Measurements from ENCODE around the gene EPB42. TPM values are rescaled to one million over a fixed set of nuclear protein-coding genes. Genes with fewer than 3 reads are reported as not detected.
"Not testable (repeated sequence)": the region's sequence is repeated elsewhere in the genome, so short reads cannot be mapped to it uniquely, and the experiment has no call there.

EPB42 gene
- total and polyA plus RNA-seq, 11 donors = 0.08 to 1.7 (median 0.33) TPM; not detected in 7

DNA sequence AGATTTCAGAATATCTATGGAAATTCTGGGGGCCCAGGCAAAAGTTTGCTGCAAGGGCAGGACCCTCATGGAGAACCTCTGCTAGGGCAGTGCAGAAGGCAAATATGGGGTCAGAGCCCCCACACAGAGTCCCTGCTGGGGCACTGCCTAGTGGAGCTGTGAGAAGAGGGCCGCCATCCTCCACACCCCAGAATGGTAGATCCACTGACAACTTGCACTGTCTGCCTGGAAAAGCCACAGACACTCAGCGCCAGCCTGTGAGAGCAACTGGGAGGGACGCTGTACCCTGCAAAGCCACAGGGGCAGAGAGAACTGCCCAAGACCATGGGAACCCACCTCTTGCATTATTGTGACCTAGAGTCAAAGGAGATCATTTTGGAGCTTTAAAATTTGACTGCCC, 21.8 kb downstream of the EPB42 start:
- Histone ChIP-seq H3K9me3 (peaks cover 0 to 10% (median 0%) of the 10 kb centered on the region in 12 donors), H3K36me3 (peaks cover 0 to 47% (median 36%) of the 10 kb centered on the region in 9 donors), H3K27me3 (no peaks in the 10 kb centered on the region), H3K27ac (no peak overlapping the region), H3K4me3 (no peak overlapping the region), H3K4me1 (peaks cover 0 to 19% (median under 1%) of the 10 kb centered on the region in 12 donors)
- intact Hi-C loops (cut with DNase I) = no loop called here
- ATAC-seq = no peak
- WGBS, 4 donors = 95 to 100% (median 97%) methylated on average over 3 of the region's 3 CpGs
- TF ChIP-seq, protein P1, sequence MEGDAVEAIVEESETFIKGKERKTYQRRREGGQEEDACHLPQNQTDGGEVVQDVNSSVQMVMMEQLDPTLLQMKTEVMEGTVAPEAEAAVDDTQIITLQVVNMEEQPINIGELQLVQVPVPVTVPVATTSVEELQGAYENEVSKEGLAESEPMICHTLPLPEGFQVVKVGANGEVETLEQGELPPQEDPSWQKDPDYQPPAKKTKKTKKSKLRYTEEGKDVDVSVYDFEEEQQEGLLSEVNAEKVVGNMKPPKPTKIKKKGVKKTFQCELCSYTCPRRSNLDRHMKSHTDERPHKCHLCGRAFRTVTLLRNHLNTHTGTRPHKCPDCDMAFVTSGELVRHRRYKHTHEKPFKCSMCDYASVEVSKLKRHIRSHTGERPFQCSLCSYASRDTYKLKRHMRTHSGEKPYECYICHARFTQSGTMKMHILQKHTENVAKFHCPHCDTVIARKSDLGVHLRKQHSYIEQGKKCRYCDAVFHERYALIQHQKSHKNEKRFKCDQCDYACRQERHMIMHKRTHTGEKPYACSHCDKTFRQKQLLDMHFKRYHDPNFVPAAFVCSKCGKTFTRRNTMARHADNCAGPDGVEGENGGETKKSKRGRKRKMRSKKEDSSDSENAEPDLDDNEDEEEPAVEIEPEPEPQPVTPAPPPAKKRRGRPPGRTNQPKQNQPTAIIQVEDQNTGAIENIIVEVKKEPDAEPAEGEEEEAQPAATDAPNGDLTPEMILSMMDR (IDR thresholded peaks at IDR 0.05) = no peak
- TF ChIP-seq POLR2A (IDR thresholded peaks at IDR 0.05) = no peak
- no peak for DNase-seq

DNA sequence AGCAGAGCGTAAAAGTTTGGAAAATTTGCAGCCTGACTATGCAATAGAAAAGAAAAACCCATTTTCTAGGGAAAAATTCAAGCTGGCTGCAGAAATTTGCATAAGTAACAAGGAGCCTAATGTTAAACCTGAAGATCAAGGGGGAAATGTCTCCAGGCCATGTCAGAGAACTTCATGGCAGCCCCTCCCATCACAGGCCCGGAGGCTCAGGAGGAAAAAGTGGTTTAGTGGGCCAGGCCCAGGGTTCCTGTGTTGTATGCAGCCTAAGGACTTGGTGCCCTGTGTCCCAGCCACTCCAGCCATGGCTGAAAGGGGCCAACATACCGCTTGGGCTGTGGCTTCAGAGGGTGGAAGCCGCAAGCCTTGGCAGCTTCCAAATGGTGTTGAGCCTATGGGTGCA, 22.3 kb downstream of the EPB42 start:
- H3K9me3 ChIP-seq; H3K4me3 ChIP-seq; DNase-seq; H3K27ac ChIP-seq; intact Hi-C loops (cut with DNase I); H3K27me3 ChIP-seq; ATAC-seq: not testable (repeated sequence)
- 97 to 98% (median 97%) methylated on average over 4 of the region's 4 CpGs for WGBS, 4 donors
- Histone ChIP-seq H3K4me1 (peaks cover 0 to 20% (median 0%) of the 10 kb centered on the region in 12 donors), H3K36me3 (peaks cover 0 to 51% (median 41%) of the 10 kb centered on the region in 9 donors)

DNA sequence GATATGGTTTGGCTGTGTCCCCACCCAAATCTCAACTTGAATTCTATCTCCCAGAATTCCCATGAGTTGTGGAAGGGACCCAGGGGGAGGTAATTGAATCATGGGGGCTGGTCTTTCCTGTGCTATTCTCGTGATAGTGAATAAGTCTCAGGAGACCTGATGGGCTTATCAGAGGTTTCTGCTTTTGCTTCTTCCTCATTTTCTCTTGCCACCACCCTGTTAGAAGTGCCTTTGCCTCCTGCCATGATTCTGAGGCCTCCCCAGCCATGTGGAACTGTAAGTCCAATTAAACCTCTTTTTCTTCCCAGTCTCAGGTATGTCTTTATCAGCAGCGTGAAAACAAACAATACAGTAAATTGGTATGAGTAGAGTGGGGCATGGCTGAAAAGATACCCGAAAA, 23.0 kb downstream of the EPB42 start:
- H3K27me3 ChIP-seq; ATAC-seq; H3K9me3 ChIP-seq; H3K4me3 ChIP-seq; intact Hi-C loops (cut with DNase I); DNase-seq; H3K27ac ChIP-seq: not testable (repeated sequence)
- 75 to 86% (median 80%) methylated on average over 3 of the region's 3 CpGs for WGBS, 4 donors
- H3K36me3 ChIP-seq = peaks cover 0 to 59% (median 49%) of the 10 kb centered on the region in 9 donors
- peaks cover 0 to 24% (median 0%) of the 10 kb centered on the region in 12 donors for H3K4me1 ChIP-seq

DNA sequence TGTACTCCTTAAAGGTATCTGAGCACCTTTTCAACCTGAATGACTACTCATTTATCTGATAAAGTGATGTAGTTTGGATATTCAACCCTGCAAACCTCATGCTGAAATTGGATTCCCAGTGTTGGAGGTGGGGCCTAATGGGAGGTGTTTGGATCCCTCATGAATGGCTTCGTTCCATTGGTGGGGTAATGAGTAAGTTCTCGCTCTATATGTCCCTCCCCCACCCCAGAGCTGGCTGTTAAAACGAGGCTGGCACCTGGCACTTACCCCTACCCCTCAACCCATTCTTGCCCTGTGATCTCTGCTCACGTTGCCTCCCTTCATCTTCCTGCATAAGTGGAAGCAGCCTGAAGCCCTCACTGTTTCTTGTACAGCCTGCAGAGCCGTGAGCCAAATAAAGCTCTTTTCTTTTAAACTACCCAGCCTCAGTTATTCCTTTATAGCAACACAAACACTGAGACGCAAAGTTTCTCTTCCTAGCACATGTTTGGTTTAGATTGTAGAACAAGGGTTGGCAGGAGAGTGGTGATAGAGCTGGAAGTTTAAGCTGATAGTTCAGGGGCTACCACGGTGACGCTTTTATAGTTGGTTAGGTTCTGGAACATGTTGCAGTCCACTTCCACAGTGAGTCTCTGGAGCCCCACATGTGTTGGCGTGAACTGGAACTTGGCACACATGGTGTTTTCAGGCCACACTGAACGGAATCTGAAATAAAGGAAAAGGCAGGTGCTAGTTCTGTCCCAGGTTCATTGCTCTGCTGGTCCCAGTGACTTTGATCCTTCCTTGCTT, 23.9 kb downstream of the EPB42 start:
- peak; percentile 41 to 61 (median 57) for ATAC-seq
- H3K36me3 ChIP-seq = peaks cover 0 to 67% (median 57%) of the 10 kb centered on the region in 9 donors
- H3K9me3 ChIP-seq = peaks cover 0 to 10% (median 0%) of the 10 kb centered on the region in 12 donors
- no peaks in the 10 kb centered on the region for H3K27me3 ChIP-seq
- peaks cover 0 to 24% (median 0%) of the 10 kb centered on the region in 12 donors for H3K4me1 ChIP-seq
- peak overlapping the region in 3 of 12 donors; percentile 28 to 44 (median 43) for H3K27ac ChIP-seq
- DNase-seq = no peak
- H3K4me3 ChIP-seq = no peak overlapping the region
- intact Hi-C loops (cut with DNase I) = no loop called here
- TF ChIP-seq, protein P1 (IDR thresholded peaks at IDR 0.05) = no peak
- TF ChIP-seq POLR2A (IDR thresholded peaks at IDR 0.05) = no peak
- WGBS, 4 donors = 59 to 72% (median 65%) methylated on average over 10 of the region's 10 CpGs

GRCh38 chr15:43194795-43195194, 26.0 kb downstream of the EPB42 start:
- TF ChIP-seq POLR2A (IDR thresholded peaks at IDR 0.05) = no peak
- TF ChIP-seq, protein P1 (IDR thresholded peaks at IDR 0.05) = no peak
- DNase-seq (no peak), ATAC-seq (peak in 2 of 4 donors; percentile 42)
- Histone ChIP-seq H3K36me3 (peaks cover 0 to 89% (median 78%) of the 10 kb centered on the region in 9 donors), H3K4me3 (no peak overlapping the region), H3K4me1 (peaks cover 0 to 34% (median 9%) of the 10 kb centered on the region in 12 donors), H3K9me3 (peaks cover 0 to 10% (median 0%) of the 10 kb centered on the region in 12 donors), H3K27ac (peak overlapping the region in 9 of 12 donors; percentile 5 to 74 (median 54)), H3K27me3 (no peaks in the 10 kb centered on the region)
- intact Hi-C loops (cut with DNase I) = loop anchor here in 1 of 10 donors (5.0 kb wide), 1 partner anchor 52 kb away; no protein-coding TSS in a partner anchor
- WGBS, 4 donors = 47 to 56% (median 51%) methylated on average over 2 of the region's 2 CpGs

Measured in heart left ventricle (tissue), 16 donors.